NOMO-1 treated with DMSO at 0.1 percent for 48 hours (cell line): ENCODE data around the gene SLC5A3.

Experiments
- DNase-seq: peaks from one replicate; lab custom pipeline; 2025; ENCODE audit not compliant: unreplicated experiment; lab: John Stamatoyannopoulos, UW

The SLC5A3 gene

DNA sequence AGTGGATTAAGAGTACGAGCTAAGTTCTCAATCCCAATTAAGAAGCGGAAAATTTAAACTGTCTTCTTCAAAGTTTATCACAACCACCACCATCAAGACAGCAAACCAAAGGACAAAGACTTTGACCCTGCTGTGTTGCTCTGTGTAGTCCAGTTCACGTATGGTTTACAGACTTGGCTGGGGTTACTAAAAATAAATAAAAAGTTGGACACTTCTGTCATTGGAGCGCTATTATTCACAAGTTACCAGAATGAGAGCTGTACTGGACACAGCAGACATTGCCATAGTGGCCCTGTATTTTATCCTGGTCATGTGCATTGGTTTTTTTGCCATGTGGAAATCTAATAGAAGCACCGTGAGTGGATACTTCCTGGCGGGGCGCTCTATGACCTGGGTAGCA lies 21.6 kb downstream of the SLC5A3 start:
- DNase-seq = no peak

DNA sequence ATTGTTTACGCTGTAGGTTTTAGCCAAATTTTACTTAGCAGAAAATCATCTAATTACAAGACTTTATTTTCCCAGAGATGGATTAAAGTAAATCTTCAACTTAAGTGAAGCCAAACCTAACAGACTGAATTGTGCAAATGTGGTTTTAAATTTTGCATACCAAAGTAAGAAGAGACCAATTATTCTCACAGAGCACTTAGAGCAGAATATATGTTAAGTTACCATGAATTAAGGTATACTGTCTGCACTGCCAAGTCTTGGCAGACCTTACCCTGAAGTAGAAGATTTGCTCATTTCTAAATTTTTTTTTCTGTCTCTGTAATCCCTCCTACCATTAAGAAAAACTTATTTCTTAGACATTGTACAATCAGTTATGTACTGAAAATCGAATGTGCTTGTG lies 24.1 kb downstream of the SLC5A3 start:
- DNase-seq = no peak

GRCh38 chr21:34100337-34100736 lies 27.0 kb downstream of the SLC5A3 start:
- DNase-seq = no peak

GRCh38 chr21:34100790-34101189 lies 27.4 kb downstream of the SLC5A3 start:
- DNase-seq = no peak

DNA sequence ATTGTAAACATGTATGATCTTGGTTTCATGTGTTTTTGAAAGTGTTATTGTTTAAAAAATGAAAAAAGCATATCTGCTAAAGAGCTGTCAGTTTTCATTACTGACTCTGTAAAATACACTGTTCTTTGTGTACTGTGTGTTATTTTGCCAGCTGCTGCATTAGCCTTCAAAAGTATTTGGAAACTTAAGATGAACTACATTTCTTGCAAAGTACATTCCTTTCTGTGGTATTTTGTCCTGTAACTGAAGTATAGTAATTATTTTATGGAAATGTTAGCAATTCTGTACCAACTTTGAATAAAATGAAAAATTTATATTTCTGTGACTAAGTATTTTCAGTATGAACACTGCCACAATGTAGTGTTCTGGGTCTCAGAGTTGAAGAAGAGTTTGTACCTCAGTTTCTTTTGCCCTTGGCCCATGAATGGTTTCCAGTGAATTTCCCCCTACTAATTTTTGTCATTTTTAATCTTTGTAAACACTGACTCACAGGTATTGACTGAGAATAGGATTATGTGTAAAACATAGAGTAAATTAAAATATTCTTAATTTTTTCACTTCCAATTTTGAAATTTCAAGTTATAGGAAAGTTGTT lies 32.7 kb downstream of the SLC5A3 start:
- no peak for DNase-seq

DNA sequence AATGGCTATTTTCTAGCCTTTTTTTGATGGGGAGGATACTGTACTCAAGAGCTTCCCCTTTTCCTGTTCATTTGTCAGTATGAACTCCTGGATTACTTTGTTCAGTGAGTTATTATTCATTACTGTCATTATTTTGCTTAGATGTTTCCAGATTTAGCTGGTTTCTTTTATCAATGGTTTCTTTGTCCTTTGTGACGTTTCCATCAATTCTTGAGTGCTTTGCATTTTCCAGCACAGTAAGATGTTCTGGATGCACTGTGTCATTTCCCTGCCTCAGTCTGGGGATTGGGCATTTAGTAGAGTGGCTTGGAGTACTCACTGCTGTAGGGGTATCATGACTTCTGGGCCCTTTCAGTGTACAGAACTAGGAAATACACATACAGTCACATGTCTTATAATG lies 34.2 kb downstream of the SLC5A3 start:
- no peak for DNase-seq

DNA sequence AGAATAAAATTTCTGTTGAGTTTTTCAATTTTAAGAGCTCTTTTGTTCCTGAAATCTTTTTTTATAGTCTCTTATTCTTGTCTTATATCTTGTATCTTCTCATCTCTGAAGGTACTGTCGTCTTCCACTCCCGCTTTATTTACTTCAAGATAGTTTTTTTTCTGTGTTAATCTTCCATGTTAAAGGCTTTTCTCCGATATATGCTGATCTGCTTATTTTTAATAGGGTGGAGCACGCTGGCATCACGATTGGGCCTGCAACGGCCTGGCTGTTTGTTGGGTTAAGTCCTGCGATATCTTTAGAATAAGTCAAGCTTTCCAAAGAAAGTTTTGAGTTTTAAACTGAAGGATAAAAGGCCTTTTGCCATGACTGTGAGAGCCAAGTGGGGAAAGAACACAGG lies 35.7 kb downstream of the SLC5A3 start:
- no peak for DNase-seq

GRCh38 chr21:34110594-34111202 lies 37.3 kb downstream of the SLC5A3 start:
- no peak for DNase-seq

DNA sequence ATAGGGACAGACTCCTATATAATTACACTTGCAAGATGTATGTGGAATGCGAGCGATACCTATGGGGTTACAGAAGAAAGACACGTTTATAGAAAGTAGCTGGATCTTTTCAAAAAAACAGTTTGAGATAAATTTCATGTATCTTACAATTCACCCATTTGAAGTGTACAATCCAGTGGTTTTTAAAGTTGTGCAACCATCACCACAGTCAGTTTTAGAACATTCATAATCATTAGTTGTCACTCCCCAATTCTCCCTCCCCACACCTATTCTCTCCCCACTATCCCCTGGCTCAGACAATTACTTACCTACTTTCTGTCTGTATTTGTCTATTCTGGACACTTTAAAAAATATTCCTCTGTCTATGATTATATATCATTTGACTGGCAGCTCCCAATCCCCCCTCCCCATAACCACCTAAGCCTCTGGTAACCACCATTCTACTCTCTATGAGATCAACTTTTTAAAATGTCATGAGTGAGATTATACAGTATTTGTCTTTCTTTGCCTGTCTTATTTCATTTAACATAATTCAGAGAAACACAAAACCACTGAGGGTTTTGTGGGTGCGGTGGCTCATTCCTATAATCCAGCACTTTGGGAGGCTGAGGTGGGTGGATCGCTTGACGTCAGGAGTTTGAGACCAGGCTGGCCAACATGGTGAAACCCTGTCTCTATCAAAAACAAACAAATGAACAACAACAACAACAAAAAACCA lies 39.1 kb downstream of the SLC5A3 start:
- DNase-seq = no peak

DNA sequence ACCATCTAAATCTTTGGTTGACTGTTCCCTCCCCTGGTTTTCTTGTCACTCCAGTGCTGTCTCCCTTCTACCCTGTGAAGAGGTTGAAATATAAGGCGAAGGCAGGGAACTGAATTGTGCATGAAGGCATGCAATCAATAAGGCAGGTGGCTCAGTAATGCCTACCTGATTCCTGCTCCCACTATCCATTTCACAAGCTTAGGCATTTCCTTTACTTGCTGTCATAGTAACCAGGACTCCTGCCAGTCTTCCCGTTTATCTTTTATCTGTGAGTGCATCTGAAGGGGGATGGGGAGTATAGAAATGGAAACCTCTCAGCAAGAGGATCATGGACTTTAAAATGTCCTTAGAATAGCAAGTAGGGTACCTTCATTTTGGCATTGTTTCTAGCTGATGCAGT lies 40.5 kb downstream of the SLC5A3 start:
- DNase-seq = no peak

- DNase-seq = no peak
Measured at GRCh38 chr21:34115160-34115559, 41.8 kb downstream of the SLC5A3 start.

- no peak for DNase-seq
Measured at GRCh38 chr21:34116569-34116968, 43.2 kb downstream of the SLC5A3 start.

DNA sequence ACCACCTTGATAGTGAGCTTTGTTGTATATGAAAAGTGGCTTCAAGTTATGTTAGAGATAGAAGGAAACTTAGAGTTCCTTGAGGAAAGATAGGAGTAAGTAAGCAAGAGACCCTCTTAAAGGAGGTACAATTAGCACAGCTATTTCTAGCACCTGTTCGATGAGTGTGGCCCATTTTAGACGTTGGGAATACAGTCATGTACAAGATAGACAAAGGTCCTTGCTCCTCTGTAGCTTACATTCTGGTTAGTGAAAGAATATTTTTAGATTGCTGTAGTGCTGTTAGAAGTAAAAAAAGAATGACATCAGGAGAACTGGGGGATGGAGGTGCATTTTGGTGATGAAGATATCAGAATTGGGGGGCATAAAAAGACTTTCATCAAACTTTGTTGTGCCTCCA lies 47.5 kb downstream of the SLC5A3 start:
- DNase-seq = no peak

DNA sequence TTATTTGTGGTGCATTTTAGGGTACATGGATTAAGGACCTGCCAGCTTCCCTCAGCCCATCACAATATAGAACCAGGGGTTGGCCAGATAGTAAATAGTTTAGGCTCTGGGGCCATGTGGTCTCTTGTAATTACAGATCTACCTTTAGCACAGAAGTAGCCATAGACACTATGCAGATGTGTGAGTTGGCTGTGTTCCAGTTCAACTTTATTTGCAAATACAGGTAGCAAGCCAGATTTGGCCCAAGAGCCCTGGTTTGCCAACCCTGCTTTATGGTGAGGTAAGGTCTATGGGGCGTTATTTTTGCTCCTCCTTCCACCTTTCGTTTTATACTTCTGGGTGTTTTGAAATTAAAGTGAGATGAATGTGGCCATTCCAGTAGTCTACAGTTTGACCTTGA lies 48.7 kb downstream of the SLC5A3 start:
- no peak for DNase-seq
